Renal cortex interstitium (tissue), 11 donors: ENCODE data around the gene GSTT4. TPM values are rescaled to one million over a fixed set of nuclear protein-coding genes. Genes with fewer than 3 reads are reported as not detected.
"Not testable (repeated sequence)": the region's sequence is repeated elsewhere in the genome, so short reads cannot be mapped to it uniquely, and the experiment has no call there.

Experiments used
- DNase-seq, 11 donors: peaks; one replicate each; pipeline ENCODE4 v3.0.0-alpha.2; 2013; ENCODE audit warnings: low read depth in 9 of 11, low spot score in 4 of 11; ENCODE audit errors: extremely low read depth in 1 of 11
- polyA plus RNA-seq, 3 donors: library from polyadenylated mRNA; unstranded; fragments of 120-200 nt; gene quantifications; one replicate each; pipeline ENCODE4 v1.2.1, GENCODE V29; 2013; ENCODE audit not compliant: insufficient read length in 3 of 3

Gene GSTT4
- polyA plus RNA-seq, 3 donors: not detected

- not testable (repeated sequence) for DNase-seq
These were observed 39.2 kb downstream of the GSTT4 start for GRCh38 chr22:23966094-23966493.

DNA sequence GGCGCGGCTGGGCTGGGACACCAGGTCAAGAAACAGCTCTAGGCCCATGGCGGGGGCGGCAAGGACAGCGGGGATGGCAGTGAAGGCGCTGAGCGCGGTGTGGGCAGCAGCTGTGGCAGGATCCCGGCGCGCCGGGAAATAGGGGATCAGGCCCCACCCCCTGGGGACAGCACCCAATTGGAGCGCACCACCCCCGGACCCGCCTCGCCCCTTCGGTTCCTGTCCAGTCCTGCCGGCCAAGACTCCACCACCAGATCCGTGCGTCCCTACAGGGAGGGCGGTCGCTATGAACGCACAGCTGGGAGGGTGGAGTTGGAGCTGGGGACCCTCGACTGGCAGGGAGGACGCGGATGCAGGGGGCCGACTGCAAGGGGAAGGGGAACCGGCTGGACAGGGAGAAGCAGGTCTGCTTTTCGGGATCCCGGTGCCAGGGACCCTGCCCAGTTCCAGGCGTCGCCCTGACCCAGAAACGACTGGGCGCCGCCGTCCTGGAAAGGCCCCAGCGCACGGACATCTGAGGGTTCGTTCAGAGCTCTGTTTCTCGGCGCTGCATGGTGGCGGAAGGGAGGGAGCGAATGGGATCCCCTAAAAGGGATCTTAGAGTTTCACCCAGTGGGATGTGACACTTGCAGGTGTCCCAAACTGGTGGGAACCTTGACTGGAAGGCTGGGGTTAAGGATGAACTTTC lies 44.0 kb downstream of the GSTT4 start, which contains the start of gene GSTT2B:
Gene GSTT2B (minus strand): TSS at position 112 of the 688 bp plus-strand sequence. CDS start 64 bp downstream, at position 48.
- DNase-seq: not testable (repeated sequence)

- peak; percentile 36 to 87 (median 56) for DNase-seq
These were observed 48.9 kb downstream of the GSTT4 start for GRCh38 chr22:23956301-23956900.

DNA sequence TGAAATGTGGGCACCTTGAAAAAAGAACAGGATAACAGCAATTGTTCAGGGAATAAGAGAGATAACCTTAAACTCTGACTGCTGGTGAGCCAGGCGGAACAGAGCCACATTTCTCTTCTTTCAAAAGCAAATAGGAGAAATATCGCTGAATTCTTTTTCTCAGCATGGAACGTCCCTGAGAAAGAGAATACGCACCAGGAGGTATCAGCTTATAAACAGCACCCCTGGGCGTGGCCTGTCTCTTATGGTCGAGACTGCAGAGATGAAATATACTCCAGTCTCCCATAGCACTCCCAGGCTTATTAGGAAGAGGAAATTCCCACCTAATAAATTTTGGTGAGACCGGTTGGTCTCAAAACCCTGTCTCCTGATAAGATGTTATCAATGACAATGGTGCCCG lies 49.4 kb downstream of the GSTT4 start:
- DNase-seq: not testable (repeated sequence)

- not testable (repeated sequence) for DNase-seq
These were observed 50.3 kb downstream of the GSTT4 start for GRCh38 chr22:23954991-23955305.

GRCh38 chr22:23954193-23954990 lies 50.9 kb downstream of the GSTT4 start:
- DNase-seq: not testable (repeated sequence)

DNA sequence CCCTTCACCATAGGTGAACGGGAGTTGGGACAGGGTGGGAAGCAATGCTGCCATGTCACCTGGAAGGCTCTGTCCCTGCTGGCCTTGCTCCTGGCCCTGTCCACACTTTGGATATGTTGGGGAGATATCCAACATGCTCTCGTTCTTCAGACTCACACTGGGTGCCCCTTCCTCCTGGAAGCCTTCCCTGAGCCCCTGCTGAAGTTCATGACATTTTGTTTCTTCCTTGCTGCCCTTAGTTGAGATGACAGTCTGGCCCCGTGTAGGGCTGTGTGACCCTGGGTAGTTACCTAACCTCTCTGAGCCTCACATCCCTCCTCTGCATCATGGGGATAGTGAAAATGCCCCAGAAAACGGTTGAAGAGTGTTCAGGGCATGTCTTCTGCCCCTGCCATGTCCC lies 51.8 kb downstream of the GSTT4 start:
- DNase-seq: not testable (repeated sequence)

DNA sequence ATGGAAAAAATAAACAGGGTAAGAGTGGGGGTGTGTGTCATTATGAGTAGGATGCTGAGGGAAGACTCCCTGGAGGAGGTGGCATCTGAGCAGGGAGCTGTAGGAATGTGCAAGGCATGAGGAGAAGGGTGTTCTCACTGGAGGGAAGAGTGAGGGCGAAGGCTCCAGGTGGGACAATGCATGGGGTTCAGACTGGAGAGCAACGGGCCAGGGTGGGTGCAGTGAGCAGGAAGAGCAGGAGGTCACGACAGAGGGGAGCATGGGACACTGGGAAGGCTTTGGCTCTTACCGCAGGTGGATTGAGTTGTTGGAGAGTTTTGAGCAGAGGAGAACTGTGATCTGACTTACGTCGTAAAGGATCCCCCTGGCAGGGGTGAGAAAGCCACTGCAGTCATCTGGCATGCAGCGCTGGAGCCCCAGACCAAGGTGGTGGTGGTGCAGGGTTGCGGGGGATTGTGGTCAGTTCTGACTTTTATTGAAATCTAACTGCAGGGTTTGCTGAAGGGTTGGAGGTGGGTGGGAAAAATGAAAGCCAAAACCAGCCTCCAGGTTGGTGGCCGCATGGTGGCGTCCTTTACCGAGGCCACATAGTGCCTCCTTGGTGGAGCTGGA lies 52.4 kb downstream of the GSTT4 start:
- not testable (repeated sequence) for DNase-seq

DNA sequence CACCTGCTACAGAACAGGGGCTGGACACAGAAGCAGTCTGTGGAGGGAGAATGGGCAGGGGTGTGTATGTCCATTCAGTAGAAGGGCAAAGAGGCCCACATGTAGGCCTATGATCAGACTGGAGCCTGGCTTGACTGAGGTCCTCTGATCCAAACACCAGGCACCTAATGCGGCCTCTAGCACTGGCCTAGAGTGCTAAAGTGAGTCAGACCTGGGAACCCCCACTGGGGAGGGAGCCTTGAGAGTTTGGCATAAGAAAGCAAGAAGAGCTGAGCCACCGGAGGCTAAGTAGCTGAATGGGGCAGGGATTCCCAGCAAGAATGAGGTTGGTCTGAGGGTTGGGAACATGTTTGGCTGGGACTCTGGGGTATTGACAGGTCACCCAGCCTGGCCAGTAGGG lies 53.9 kb downstream of the GSTT4 start:
- not testable (repeated sequence) for DNase-seq

DNA sequence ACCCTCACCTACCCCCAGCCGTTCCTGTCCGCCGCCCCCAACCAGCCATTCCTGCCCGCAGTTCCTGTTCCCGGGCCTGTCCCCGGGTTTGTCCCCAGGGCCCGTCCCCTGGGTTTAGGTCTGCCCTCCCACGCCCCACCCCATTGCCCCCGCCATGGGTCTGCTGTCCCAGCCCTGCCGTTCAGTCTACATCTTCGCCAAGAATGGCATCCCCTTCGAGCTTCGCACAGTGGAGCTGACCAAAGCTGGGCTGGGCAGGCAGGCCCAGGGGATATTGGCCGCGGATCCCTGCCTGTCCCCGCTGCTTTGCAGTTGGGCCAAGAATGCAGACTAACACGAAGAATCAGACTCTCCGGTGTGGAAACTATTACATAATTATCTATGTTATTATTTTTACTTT lies 55.5 kb downstream of the GSTT4 start:
- not testable (repeated sequence) for DNase-seq

Other genes with a start within 250 kb of the GSTT4 start
- 1 to 10 TPM; 2.4 to 3.5 (median 3.2) TPM for gene C22orf15, start 242.5 kb downstream of the GSTT4 start, polyA plus RNA-seq
- 100 to 1,000 TPM in 1 of 3 donors, 10 to 100 TPM in 2; 62.2 to 122 (median 98.4) TPM for gene CHCHD10, start 237.5 kb downstream of the GSTT4 start, polyA plus RNA-seq
- gene MMP11, start 232.6 kb downstream of the GSTT4 start, polyA plus RNA-seq: 10 to 100 TPM; 16.8 to 21.6 (median 20.2) TPM
- gene SMARCB1, start 218.5 kb downstream of the GSTT4 start, polyA plus RNA-seq: 100 to 1,000 TPM; 158 to 212 (median 202) TPM
- 1 to 10 TPM; 3.8 to 6.4 (median 6.0) TPM for gene DERL3, start 166.4 kb downstream of the GSTT4 start, polyA plus RNA-seq
- gene SLC2A11, start 147.6 kb downstream of the GSTT4 start, polyA plus RNA-seq: 10 to 100 TPM; 28.2 to 53.7 (median 31.6) TPM
- 100 to 1,000 TPM; 170 to 335 (median 300) TPM for gene MIF, start 111.1 kb downstream of the GSTT4 start, polyA plus RNA-seq
- 10 to 100 TPM; 13.0 to 16.1 (median 13.1) TPM for gene GSTT2B, start 44.3 kb downstream of the GSTT4 start, polyA plus RNA-seq
- 1 to 10 TPM; 7.6 to 9.7 (median 8.0) TPM for gene DDTL, start 38.6 kb downstream of the GSTT4 start, polyA plus RNA-seq
- 10 to 100 TPM; 73.3 to 91.4 (median 85.5) TPM for gene DDT, start 31.0 kb downstream of the GSTT4 start, polyA plus RNA-seq
- 1 to 10 TPM in 2 of 3 donors, not detected in 1; 1.8 to 2.5 TPM for gene GSTT2, start 25.3 kb downstream of the GSTT4 start, polyA plus RNA-seq
- gene CABIN1, start 5.9 kb upstream of the GSTT4 start, polyA plus RNA-seq: 10 to 100 TPM; 45.2 to 62.5 (median 57.2) TPM
- 10 to 100 TPM; 10.9 to 20.8 (median 13.8) TPM for gene SUSD2, start 176.0 kb upstream of the GSTT4 start, polyA plus RNA-seq
- gene GGT5, start 239.6 kb upstream of the GSTT4 start, polyA plus RNA-seq: 10 to 100 TPM; 15.8 to 17.5 (median 16.4) TPM